Gastroesophageal sphincter (tissue), 4 donors: ENCODE measurements around the gene ACSL4. TPM values are rescaled to one million over a fixed set of nuclear protein-coding genes. Genes with fewer than 3 reads are reported as not detected.
A peak's percentile ranks its signal among the peaks of the same experiment; 100 is the strongest.

ENCODE experiments used
- ATAC-seq: fragments of 150-250 bp; one replicate; pipeline ENCODE4 v1.9.1; 2016; ENCODE audit warnings: mild to moderate bottlenecking, moderate library complexity
- H3K27ac ChIP-seq, 4 donors: fragments of 200-600 bp; sonication (generic) in 3 of 4; 1 replicate in 3 of 4; 2 replicates in 1 of 4; pipeline ENCODE4 v1.5.1; 2016 to 2019
- H3K27me3 ChIP-seq: fragments of 200-600 bp; sonication (generic); one replicate; pipeline ENCODE4 v1.5.1; 2019
- H3K36me3 ChIP-seq, 2 donors: fragments of 200-600 bp; sonication (generic); one replicate each; pipeline ENCODE4 v1.5.1; 2019; ENCODE audit warnings: control low read depth in 1 of 2
- H3K4me1 ChIP-seq, 3 donors: fragments of 200-600 bp; sonication (generic); 1 replicate in 2 of 3; 2 replicates in 1 of 3; pipeline ENCODE4 v1.5.1; 2016 to 2019; ENCODE audit warnings: control low read depth in 2 of 3
- H3K4me3 ChIP-seq, 2 donors: fragments of 200-600 bp; sonication (generic); one replicate each; pipeline ENCODE4 v1.5.1; 2019; ENCODE audit warnings: mild to moderate bottlenecking in 1 of 2, moderate library complexity in 1 of 2
- H3K9me3 ChIP-seq, 3 donors: fragments of 200-600 bp; sonication (generic); one replicate each; pipeline ENCODE4 v1.5.1; 2017 to 2019; ENCODE audit warnings: control low read depth in 2 of 3
- CTCF ChIP-seq, 4 experiments: fragments of 200-600 bp in 2 of 4; fragments of 450-650 bp in 2 of 4; sonication (generic) in 1 of 4; IDR thresholded peaks; one replicate each; pipeline ENCODE4 v1.5.1; 2017 to 2019; ENCODE audit warnings: antibody characterized with exemption in 4 of 4, mild to moderate bottlenecking in 2 of 4, moderate library complexity in 2 of 4
- EP300 ChIP-seq: sonication (generic); formaldehyde crosslinking; IDR thresholded peaks from one replicate; pipeline ENCODE4 v1.6.1; 2017; ENCODE audit warnings: antibody characterized with exemption, mild to moderate bottlenecking
- POLR2A ChIP-seq, 2 donors: fragments of 450-650 bp; IDR thresholded peaks; one replicate each; pipeline ENCODE4 v1.6.1; 2017; ENCODE audit warnings: antibody characterized with exemption in 2 of 2, mild to moderate bottlenecking in 2 of 2, moderate library complexity in 1 of 2
- POLR2AphosphoS5 ChIP-seq: sonication (generic); formaldehyde crosslinking; IDR thresholded peaks from one replicate; pipeline ENCODE4 v1.6.1; 2017; ENCODE audit warnings: antibody characterized with exemption
- WGBS, 2 donors: methylation state at CpG; one replicate each; pipeline ENCODE4 v1.1.5; 2018; ENCODE audit warnings: low coverage in 1 of 2; 5-methylcytosine and 5-hydroxymethylcytosine counted together
- total RNA-seq, 4 donors: library from RNA; depleted of rRNA; stranded (reverse); fragments of >200 nt; gene quantifications; one replicate each; pipeline ENCODE4 v1.1.0, GENCODE V29; 2016

Gene ACSL4
- 10 to 100 TPM; 43.0 to 96.5 (median 53.1) TPM for total RNA-seq

- ATAC-seq = peak; percentile 97
- Histone ChIP-seq H3K4me1 (peaks cover 0 to 8% (median 0%) of the 10 kb centered on the region in 3 donors), H3K36me3 (no peaks in the 10 kb centered on the region), H3K4me3 (peak within 1 kb of the TSS; percentile 76 to 90), H3K27me3 (no peaks in the 10 kb centered on the region), H3K27ac (peak within 1 kb of the TSS; percentile 64 to 88 (median 86)), H3K9me3 (no peaks in the 10 kb centered on the region)
- WGBS, 2 donors = 12% methylated on average over 10 of the region's 89 CpGs; no CpG with 5 or more reads in 1 of the 2 donors
- TF ChIP-seq POLR2A (IDR thresholded peaks at IDR 0.05) (peak; percentile 59 to 69), EP300 (no peak), POLR2AphosphoS5 (peak; percentile 64), CTCF (IDR thresholded peaks at IDR 0.05) (no peak)
Observed at GRCh38 chrX:109732807-109733612, at the start of gene ACSL4. ACSL4 (minus strand) TSS chrX:109733257; CDS start chrX:109683363, 49,894 bp downstream.

- Histone ChIP-seq H3K4me1 (no peaks in the 10 kb centered on the region), H3K27me3 (no peaks in the 10 kb centered on the region), H3K36me3 (no peaks in the 10 kb centered on the region), H3K9me3 (no peaks in the 10 kb centered on the region), H3K4me3 (no peak overlapping the region), H3K27ac (no peak overlapping the region)
- no peak for ATAC-seq
- WGBS, 2 donors = 88 to 89% methylated on average over 3 to 4 of the region's 4 CpGs
- TF ChIP-seq EP300 = no peak
- no peak for TF ChIP-seq CTCF (IDR thresholded peaks at IDR 0.05)
- no peak for TF ChIP-seq POLR2AphosphoS5
- TF ChIP-seq POLR2A (IDR thresholded peaks at IDR 0.05) = no peak
Observed at GRCh38 chrX:109777749-109778148, 44.7 kb upstream of the ACSL4 start.

GRCh38 chrX:109776986-109777385, 43.9 kb upstream of the ACSL4 start:
- no peaks in the 10 kb centered on the region for H3K9me3 ChIP-seq
- 80 to 87% methylated on average over 4 of the region's 4 CpGs for WGBS, 2 donors
- no peaks in the 10 kb centered on the region for H3K27me3 ChIP-seq
- H3K27ac ChIP-seq = no peak overlapping the region
- H3K4me1 ChIP-seq = no peaks in the 10 kb centered on the region
- TF ChIP-seq POLR2A (IDR thresholded peaks at IDR 0.05) (no peak), CTCF (IDR thresholded peaks at IDR 0.05) (no peak), EP300 (no peak), POLR2AphosphoS5 (no peak)
- H3K36me3 ChIP-seq = no peaks in the 10 kb centered on the region
- no peak overlapping the region for H3K4me3 ChIP-seq
- ATAC-seq = no peak

GRCh38 chrX:109776432-109776831, 43.4 kb upstream of the ACSL4 start:
- Histone ChIP-seq H3K4me3 (no peak overlapping the region), H3K36me3 (no peaks in the 10 kb centered on the region), H3K27ac (no peak overlapping the region), H3K27me3 (no peaks in the 10 kb centered on the region), H3K4me1 (no peaks in the 10 kb centered on the region), H3K9me3 (no peaks in the 10 kb centered on the region)
- TF ChIP-seq POLR2A (IDR thresholded peaks at IDR 0.05) = no peak
- TF ChIP-seq EP300 = no peak
- no peak for TF ChIP-seq CTCF (IDR thresholded peaks at IDR 0.05)
- no peak for TF ChIP-seq POLR2AphosphoS5
- 57 to 63% methylated on average over 2 to 3 of the region's 3 CpGs for WGBS, 2 donors
- no peak for ATAC-seq

GRCh38 chrX:109775386-109775785, 42.3 kb upstream of the ACSL4 start:
- WGBS, 2 donors = 78 to 86% methylated on average over 2 to 3 of the region's 3 CpGs
- Histone ChIP-seq H3K36me3 (no peaks in the 10 kb centered on the region), H3K9me3 (no peaks in the 10 kb centered on the region), H3K27ac (no peak overlapping the region), H3K27me3 (no peaks in the 10 kb centered on the region), H3K4me3 (no peak overlapping the region), H3K4me1 (no peaks in the 10 kb centered on the region)
- no peak for TF ChIP-seq POLR2AphosphoS5
- TF ChIP-seq CTCF (IDR thresholded peaks at IDR 0.05) = no peak
- TF ChIP-seq POLR2A (IDR thresholded peaks at IDR 0.05) = no peak
- TF ChIP-seq EP300 = no peak
- ATAC-seq = no peak
